ENCODE data around the gene ADAMTS20. TPM values are rescaled to one million over a fixed set of nuclear protein-coding genes. Genes with fewer than 3 reads are reported as not detected.

Gene ADAMTS20
- total RNA-seq, 1 experiment from 2014 or later, result 6.0 TPM

DNA sequence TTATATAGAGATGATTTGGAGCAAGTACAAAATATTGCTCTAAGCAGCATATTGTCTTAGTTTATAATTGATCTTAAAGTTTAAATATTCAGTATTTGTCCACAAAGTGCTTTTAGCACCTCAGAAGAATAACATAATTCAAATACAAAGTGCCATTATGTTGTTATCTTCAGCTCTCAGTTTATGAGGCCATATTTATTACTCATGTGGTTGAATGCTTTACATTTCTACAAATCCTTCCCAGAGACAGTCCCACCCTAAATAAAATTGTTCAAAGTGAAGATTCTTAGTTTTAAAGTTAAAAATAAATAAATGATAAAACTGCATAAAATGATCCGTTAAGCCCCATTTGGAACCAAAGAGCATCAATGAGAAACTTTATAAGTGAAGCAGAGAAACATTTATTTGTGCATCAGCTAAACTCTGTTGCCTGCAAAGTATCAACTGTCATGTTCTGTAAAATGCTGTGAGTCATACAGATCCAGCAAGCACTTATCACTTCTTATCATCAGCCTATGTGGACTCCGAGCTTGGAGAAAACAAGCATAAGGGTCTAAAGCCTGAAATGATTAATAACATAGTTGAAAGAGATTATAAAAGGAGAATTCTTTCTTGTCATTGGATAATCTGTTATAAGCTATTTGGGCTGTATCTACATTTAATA lies 218.9 kb downstream of the ADAMTS20 start:
- no peak for TF ChIP-seq ZNF263 (CRISPR knock-in tag; IDR thresholded peaks at IDR 0.05; ENCODE audit: low read depth)
- TF ChIP-seq, protein P1, sequence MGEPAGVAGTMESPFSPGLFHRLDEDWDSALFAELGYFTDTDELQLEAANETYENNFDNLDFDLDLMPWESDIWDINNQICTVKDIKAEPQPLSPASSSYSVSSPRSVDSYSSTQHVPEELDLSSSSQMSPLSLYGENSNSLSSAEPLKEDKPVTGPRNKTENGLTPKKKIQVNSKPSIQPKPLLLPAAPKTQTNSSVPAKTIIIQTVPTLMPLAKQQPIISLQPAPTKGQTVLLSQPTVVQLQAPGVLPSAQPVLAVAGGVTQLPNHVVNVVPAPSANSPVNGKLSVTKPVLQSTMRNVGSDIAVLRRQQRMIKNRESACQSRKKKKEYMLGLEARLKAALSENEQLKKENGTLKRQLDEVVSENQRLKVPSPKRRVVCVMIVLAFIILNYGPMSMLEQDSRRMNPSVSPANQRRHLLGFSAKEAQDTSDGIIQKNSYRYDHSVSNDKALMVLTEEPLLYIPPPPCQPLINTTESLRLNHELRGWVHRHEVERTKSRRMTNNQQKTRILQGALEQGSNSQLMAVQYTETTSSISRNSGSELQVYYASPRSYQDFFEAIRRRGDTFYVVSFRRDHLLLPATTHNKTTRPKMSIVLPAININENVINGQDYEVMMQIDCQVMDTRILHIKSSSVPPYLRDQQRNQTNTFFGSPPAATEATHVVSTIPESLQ (CRISPR knock-in tag; IDR thresholded peaks at IDR 0.05), result no peak
- no peak for TF ChIP-seq ZNF281 (CRISPR knock-in tag; IDR thresholded peaks at IDR 0.05)
- TF ChIP-seq CREM (CRISPR knock-in tag; IDR thresholded peaks at IDR 0.05), result no peak
- no peak for TF ChIP-seq NR3C1 (CRISPR knock-in tag; conservative IDR thresholded peaks at IDR 0.05; ENCODE audit: low read depth)
- no peak for TF ChIP-seq MYBL2 (CRISPR knock-in tag; IDR thresholded peaks at IDR 0.05)
- TF ChIP-seq, protein P2, sequence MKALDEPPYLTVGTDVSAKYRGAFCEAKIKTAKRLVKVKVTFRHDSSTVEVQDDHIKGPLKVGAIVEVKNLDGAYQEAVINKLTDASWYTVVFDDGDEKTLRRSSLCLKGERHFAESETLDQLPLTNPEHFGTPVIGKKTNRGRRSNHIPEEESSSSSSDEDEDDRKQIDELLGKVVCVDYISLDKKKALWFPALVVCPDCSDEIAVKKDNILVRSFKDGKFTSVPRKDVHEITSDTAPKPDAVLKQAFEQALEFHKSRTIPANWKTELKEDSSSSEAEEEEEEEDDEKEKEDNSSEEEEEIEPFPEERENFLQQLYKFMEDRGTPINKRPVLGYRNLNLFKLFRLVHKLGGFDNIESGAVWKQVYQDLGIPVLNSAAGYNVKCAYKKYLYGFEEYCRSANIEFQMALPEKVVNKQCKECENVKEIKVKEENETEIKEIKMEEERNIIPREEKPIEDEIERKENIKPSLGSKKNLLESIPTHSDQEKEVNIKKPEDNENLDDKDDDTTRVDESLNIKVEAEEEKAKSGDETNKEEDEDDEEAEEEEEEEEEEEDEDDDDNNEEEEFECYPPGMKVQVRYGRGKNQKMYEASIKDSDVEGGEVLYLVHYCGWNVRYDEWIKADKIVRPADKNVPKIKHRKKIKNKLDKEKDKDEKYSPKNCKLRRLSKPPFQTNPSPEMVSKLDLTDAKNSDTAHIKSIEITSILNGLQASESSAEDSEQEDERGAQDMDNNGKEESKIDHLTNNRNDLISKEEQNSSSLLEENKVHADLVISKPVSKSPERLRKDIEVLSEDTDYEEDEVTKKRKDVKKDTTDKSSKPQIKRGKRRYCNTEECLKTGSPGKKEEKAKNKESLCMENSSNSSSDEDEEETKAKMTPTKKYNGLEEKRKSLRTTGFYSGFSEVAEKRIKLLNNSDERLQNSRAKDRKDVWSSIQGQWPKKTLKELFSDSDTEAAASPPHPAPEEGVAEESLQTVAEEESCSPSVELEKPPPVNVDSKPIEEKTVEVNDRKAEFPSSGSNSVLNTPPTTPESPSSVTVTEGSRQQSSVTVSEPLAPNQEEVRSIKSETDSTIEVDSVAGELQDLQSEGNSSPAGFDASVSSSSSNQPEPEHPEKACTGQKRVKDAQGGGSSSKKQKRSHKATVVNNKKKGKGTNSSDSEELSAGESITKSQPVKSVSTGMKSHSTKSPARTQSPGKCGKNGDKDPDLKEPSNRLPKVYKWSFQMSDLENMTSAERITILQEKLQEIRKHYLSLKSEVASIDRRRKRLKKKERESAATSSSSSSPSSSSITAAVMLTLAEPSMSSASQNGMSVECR (CRISPR knock-in tag; IDR thresholded peaks at IDR 0.05; ENCODE audit: borderline replicate concordance), result no peak
- TF ChIP-seq, protein P3, sequence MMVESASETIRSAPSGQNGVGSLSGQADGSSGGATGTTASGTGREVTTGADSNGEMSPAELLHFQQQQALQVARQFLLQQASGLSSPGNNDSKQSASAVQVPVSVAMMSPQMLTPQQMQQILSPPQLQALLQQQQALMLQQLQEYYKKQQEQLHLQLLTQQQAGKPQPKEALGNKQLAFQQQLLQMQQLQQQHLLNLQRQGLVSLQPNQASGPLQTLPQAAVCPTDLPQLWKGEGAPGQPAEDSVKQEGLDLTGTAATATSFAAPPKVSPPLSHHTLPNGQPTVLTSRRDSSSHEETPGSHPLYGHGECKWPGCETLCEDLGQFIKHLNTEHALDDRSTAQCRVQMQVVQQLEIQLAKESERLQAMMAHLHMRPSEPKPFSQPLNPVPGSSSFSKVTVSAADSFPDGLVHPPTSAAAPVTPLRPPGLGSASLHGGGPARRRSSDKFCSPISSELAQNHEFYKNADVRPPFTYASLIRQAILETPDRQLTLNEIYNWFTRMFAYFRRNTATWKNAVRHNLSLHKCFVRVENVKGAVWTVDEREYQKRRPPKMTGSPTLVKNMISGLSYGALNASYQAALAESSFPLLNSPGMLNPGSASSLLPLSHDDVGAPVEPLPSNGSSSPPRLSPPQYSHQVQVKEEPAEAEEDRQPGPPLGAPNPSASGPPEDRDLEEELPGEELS (CRISPR knock-in tag; IDR thresholded peaks at IDR 0.05), result no peak
- CTCF ChIA-PET, result no interaction called here
- H3K4me1 Mint-ChIP-seq, result peaks cover 10% of the 10 kb centered on the region
- no peak overlapping the region for H3K27ac Mint-ChIP-seq
- ATAC-seq, result no peak
- DNase-seq (ENCODE audit: low spot score), result no peak
- POLR2A ChIA-PET, result no interaction called here
- H3K27me3 Mint-ChIP-seq (ENCODE audit: low read depth), result no peaks in the 10 kb centered on the region
- peaks cover 33% of the 10 kb centered on the region for H3K9me3 Mint-ChIP-seq
- H3K36me3 Mint-ChIP-seq, result peaks cover 3% of the 10 kb centered on the region; the same call in 1 of the 2 replicates
- no peak overlapping the region for H3K4me3 Mint-ChIP-seq

DNA sequence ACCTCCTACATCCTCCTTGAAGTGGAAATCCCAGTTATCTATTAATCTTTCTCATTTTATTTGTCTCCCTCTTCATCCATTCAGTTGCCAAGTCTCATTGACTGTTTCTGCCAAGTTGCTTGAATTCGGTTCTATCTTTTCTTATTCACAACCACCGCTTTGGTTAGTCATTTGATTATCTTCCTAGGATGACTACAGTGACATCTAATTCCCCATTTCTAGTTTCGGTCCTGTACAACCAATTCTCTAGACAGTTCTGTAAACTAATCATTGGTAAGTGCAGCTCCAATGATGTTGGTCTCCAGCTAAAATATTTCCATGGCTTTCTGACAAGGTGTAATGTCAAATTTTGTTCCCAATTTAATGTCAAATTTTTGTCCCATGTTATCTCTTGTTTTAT lies 220.1 kb downstream of the ADAMTS20 start:
- H3K4me3 Mint-ChIP-seq, result no peak overlapping the region
- peaks cover 44% of the 10 kb centered on the region for H3K9me3 Mint-ChIP-seq
- POLR2A ChIA-PET, result no interaction called here
- no peaks in the 10 kb centered on the region for H3K4me1 Mint-ChIP-seq
- peaks cover 7% of the 10 kb centered on the region; the same call in 1 of the 2 replicates for H3K36me3 Mint-ChIP-seq
- CTCF ChIA-PET, result no interaction called here
- ATAC-seq (no peak), DNase-seq (ENCODE audit: low spot score) (no peak)
- no peak overlapping the region for H3K27ac Mint-ChIP-seq
- H3K27me3 Mint-ChIP-seq (ENCODE audit: low read depth), result no peaks in the 10 kb centered on the region
- no peak for TF ChIP-seq NFE2L1 (CRISPR knock-in tag; IDR thresholded peaks at IDR 0.05)
- TF ChIP-seq E2F5 (CRISPR knock-in tag; IDR thresholded peaks at IDR 0.05), result no peak
- no peak for TF ChIP-seq RORB (CRISPR knock-in tag; IDR thresholded peaks at IDR 0.05)
- TF ChIP-seq, protein P4, sequence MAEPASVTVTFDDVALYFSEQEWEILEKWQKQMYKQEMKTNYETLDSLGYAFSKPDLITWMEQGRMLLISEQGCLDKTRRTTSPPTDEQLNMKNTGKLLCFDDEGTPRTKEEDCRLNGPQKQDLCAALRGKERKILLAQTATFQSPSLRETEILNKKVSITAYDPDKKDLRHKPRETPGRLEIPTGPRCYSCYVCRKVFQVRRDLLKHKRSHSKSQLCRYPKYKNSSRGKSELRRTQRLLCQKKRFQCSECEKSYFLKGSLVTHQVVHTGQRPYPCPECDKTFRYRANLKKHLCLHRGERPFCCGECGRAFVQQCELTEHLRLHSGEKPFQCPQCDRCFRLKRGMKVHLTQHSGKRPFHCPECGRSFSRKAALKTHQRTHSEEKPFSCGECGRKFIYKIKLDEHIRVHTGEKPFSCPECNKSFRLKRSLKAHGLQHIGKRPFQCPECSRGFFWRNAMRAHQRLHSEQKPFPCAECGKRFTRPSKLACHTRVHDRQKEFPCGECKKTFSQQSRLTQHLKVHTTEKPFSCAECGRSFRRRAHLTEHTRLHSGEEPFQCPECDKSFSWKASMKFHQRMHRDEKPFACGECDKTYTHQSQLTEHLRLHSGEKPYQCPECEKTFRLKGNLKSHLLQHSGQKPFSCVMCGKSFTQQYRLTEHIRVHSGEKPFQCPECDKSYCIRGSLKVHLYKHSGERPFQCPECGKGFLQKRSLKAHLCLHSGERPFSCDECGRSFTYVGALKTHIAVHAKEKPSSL (CRISPR knock-in tag; conservative IDR thresholded peaks at IDR 0.05), result no peak
- TF ChIP-seq SP1 (CRISPR knock-in tag; conservative IDR thresholded peaks at IDR 0.05), result no peak
- TF ChIP-seq ZNF263 (CRISPR knock-in tag; IDR thresholded peaks at IDR 0.05; ENCODE audit: low read depth), result no peak
- no peak for TF ChIP-seq ZNF532 (CRISPR knock-in tag; IDR thresholded peaks at IDR 0.05; ENCODE audit: borderline replicate concordance)
- no peak for TF ChIP-seq MYBL2 (CRISPR knock-in tag; IDR thresholded peaks at IDR 0.05)

All from WTC11 (cell line).